Measurements from ENCODE around the gene LASP1.
"Not testable (repeated sequence)": the region's sequence is repeated elsewhere in the genome, so short reads cannot be mapped to it uniquely, and the experiment has no call there.

Gene LASP1

GRCh38 chr17:38939987-38940386 is 70.1 kb downstream of the LASP1 start:
- no peak for DNase-seq (ENCODE audit: low spot score)

- no peak for DNase-seq (ENCODE audit: low spot score)
Observed at GRCh38 chr17:38940404-38940803, 70.5 kb downstream of the LASP1 start.

- no peak for DNase-seq (ENCODE audit: low spot score)
Observed at GRCh38 chr17:38942696-38943334, 73.0 kb downstream of the LASP1 start.

- DNase-seq (ENCODE audit: low spot score) = peak; percentile 51
Observed at GRCh38 chr17:38943607-38944006, 73.7 kb downstream of the LASP1 start.

GRCh38 chr17:38947189-38947588 is 77.3 kb downstream of the LASP1 start:
- no peak for DNase-seq (ENCODE audit: low spot score)

GRCh38 chr17:38953800-38954199 is 83.9 kb downstream of the LASP1 start:
- not testable (repeated sequence) for DNase-seq (ENCODE audit: low spot score)

GRCh38 chr17:38958326-38958725 is 88.5 kb downstream of the LASP1 start:
- no peak for DNase-seq (ENCODE audit: low spot score)

GRCh38 chr17:38958756-38959155 is 88.9 kb downstream of the LASP1 start:
- no peak for DNase-seq (ENCODE audit: low spot score)

- DNase-seq (ENCODE audit: low spot score) = no peak
Observed at GRCh38 chr17:38959508-38959907, 89.7 kb downstream of the LASP1 start.

- DNase-seq (ENCODE audit: low spot score) = no peak
Observed at GRCh38 chr17:38960402-38960801, 90.5 kb downstream of the LASP1 start.

GRCh38 chr17:38961413-38961812 is 91.6 kb downstream of the LASP1 start:
- DNase-seq (ENCODE audit: low spot score) = no peak

GRCh38 chr17:38967290-38967738 is 97.5 kb downstream of the LASP1 start, which contains the start of gene FBXO47:
FBXO47 (minus strand) TSS chr17:38967403; CDS start chr17:38963025, 4,378 bp downstream.
- peak; percentile 76 for DNase-seq (ENCODE audit: low spot score)

- no peak for DNase-seq (ENCODE audit: low spot score)
Observed at GRCh38 chr17:38969281-38969680, 99.4 kb downstream of the LASP1 start.

GRCh38 chr17:38970128-38970527 is 100.3 kb downstream of the LASP1 start:
- DNase-seq (ENCODE audit: low spot score) = no peak

GRCh38 chr17:38970804-38971203 is 100.9 kb downstream of the LASP1 start:
- DNase-seq (ENCODE audit: low spot score) = no peak
